Activated CD8-positive, alpha-beta memory T cell treated with anti-CD3 and anti-CD28 coated beads for 36 hours (primary cell): ENCODE data around the gene EXOC6B. TPM values are rescaled to one million over a fixed set of nuclear protein-coding genes. Genes with fewer than 3 reads are reported as not detected.

Experiments
- CTCF ChIA-PET: fragments of 350-600 bp; sonication (Branson Sonifier 250); formaldehyde crosslinking; loops from one replicate; lab custom pipeline; 2021; ENCODE audit warnings: antibody characterized with exemption; lab: Charles Lee
- POLR2A ChIA-PET: fragments of 350-600 bp; sonication (Branson Sonifier 250); formaldehyde crosslinking; loops from one replicate; lab custom pipeline; 2021; ENCODE audit warnings: antibody characterized with exemption; lab: Charles Lee
- total RNA-seq, 2 experiments: library from RNA; stranded (reverse); gene quantifications; one replicate each; pipeline ENCODE4 v1.2.3, GENCODE V29; 2021

EXOC6B gene
- total RNA-seq, 2 experiments from 2014 or later = 7.0 to 7.8 TPM

GRCh38 chr2:72834596-72834995 is 8.8 kb upstream of the EXOC6B start:
- ChIA-PET POLR2A (no interaction called here), CTCF (interaction anchor here (0.6 to 0.8 kb wide), 3 partner anchors 10 to 1320 kb away, joined by 3 read pairs; no protein-coding TSS in a partner anchor)

- POLR2A ChIA-PET = interaction anchor here (0.6 kb wide), 1 partner anchor 36 kb away, joined by 3 read pairs; no protein-coding TSS in a partner anchor
- CTCF ChIA-PET = interaction anchor here (1.2 kb wide), 1 partner anchor 23 kb away, joined by 3 read pairs; no protein-coding TSS in a partner anchor
Observed at GRCh38 chr2:72833084-72833714, 7.4 kb upstream of the EXOC6B start.

GRCh38 chr2:72830273-72830672 is 4.4 kb upstream of the EXOC6B start:
- POLR2A ChIA-PET = no interaction called here
- CTCF ChIA-PET = no interaction called here

GRCh38 chr2:72828840-72829507 is 3.1 kb upstream of the EXOC6B start:
- CTCF ChIA-PET = no interaction called here
- POLR2A ChIA-PET = no interaction called here

- CTCF ChIA-PET = no interaction called here
- POLR2A ChIA-PET = no interaction called here
Observed at GRCh38 chr2:72827966-72828646, 2.3 kb upstream of the EXOC6B start.

GRCh38 chr2:72827487-72827886 is 1.7 kb upstream of the EXOC6B start:
- POLR2A ChIA-PET = no interaction called here
- CTCF ChIA-PET = no interaction called here

GRCh38 chr2:72826156-72826477 is 284 bp upstream of the EXOC6B start:
- ChIA-PET POLR2A (interaction anchor here (0.5 kb wide), 1 partner anchor 347 kb away, joined by 3 read pairs; no protein-coding TSS in a partner anchor), CTCF (no interaction called here)

GRCh38 chr2:72824224-72824842 is 1.5 kb downstream of the EXOC6B start:
- ChIA-PET CTCF (no interaction called here), POLR2A (interaction anchor here (0.7 to 1.0 kb wide), 2 partner anchors 15 to 39 kb away, joined by 3 read pairs; no protein-coding TSS in a partner anchor)

- ChIA-PET POLR2A (no interaction called here), CTCF (interaction anchor here (0.7 kb wide), 1 partner anchor 70 kb away, joined by 3 read pairs; no protein-coding TSS in a partner anchor)
Observed at GRCh38 chr2:72822794-72823193, 3.0 kb downstream of the EXOC6B start.

- ChIA-PET CTCF (interaction anchor here (0.7 kb wide), 1 partner anchor 71 kb away, joined by 3 read pairs; no protein-coding TSS in a partner anchor), POLR2A (no interaction called here)
Observed at GRCh38 chr2:72821983-72822382, 3.9 kb downstream of the EXOC6B start.

GRCh38 chr2:72821118-72821517 is 4.7 kb downstream of the EXOC6B start:
- ChIA-PET CTCF (no interaction called here), POLR2A (no interaction called here)

GRCh38 chr2:72819501-72819900 is 6.3 kb downstream of the EXOC6B start:
- ChIA-PET POLR2A (no interaction called here), CTCF (no interaction called here)

- ChIA-PET CTCF (no interaction called here), POLR2A (no interaction called here)
Observed at GRCh38 chr2:72815655-72816278, 10.1 kb downstream of the EXOC6B start.

GRCh38 chr2:72813841-72814240 is 12.0 kb downstream of the EXOC6B start:
- ChIA-PET POLR2A (no interaction called here), CTCF (no interaction called here)

GRCh38 chr2:72810165-72810564 is 15.7 kb downstream of the EXOC6B start:
- ChIA-PET POLR2A (no interaction called here), CTCF (no interaction called here)

GRCh38 chr2:72809095-72809494 is 16.7 kb downstream of the EXOC6B start:
- POLR2A ChIA-PET = no interaction called here
- CTCF ChIA-PET = no interaction called here

- CTCF ChIA-PET = no interaction called here
- POLR2A ChIA-PET = no interaction called here
Observed at GRCh38 chr2:72806280-72806945, 19.4 kb downstream of the EXOC6B start.

GRCh38 chr2:72803626-72804320 is 22.1 kb downstream of the EXOC6B start:
- CTCF ChIA-PET = interaction anchor here (1.2 kb wide), 1 partner anchor 56 kb away, joined by 5 read pairs; no protein-coding TSS in a partner anchor
- POLR2A ChIA-PET = no interaction called here
